Upper lobe of left lung (tissue), 4 donors: ENCODE measurements around the gene FAM184B.

Experiments used
- CTCF ChIP-seq, 6 experiments: fragments of 450-650 bp in 4 of 6; fragments of 200-600 bp in 2 of 6; sonication (generic) in 2 of 6; IDR thresholded peaks; one replicate each; pipeline ENCODE4 v1.5.1; 2016 to 2019; ENCODE audit warnings: antibody characterized with exemption in 6 of 6
- POLR2AphosphoS5 ChIP-seq, 2 donors: sonication (generic); formaldehyde crosslinking; IDR thresholded peaks; one replicate each; pipeline ENCODE4 v1.5.1; 2017; ENCODE audit warnings: antibody characterized with exemption in 2 of 2

GRCh38 chr4:17695341-17695740 lies 86.1 kb downstream of the FAM184B start:
- TF ChIP-seq CTCF (IDR thresholded peaks at IDR 0.05) (no peak), POLR2AphosphoS5 (IDR thresholded peaks at IDR 0.05) (no peak)
